GM18507 (cell line): Measurements from ENCODE around the gene PTPN2.

Source experiments
- DNase-seq: peaks from one replicate; pipeline ENCODE4 v3.0.0; 2011; ENCODE audit warnings: low read depth; ENCODE audit not compliant: insufficient read length; ENCODE audit errors: extremely low spot score
- FAIRE-seq: peaks from 2 replicates; lab custom pipeline; 2011; peaks lifted over from hg19 to GRCh38; lab: Jason Lieb, UNC

The PTPN2 gene

DNA sequence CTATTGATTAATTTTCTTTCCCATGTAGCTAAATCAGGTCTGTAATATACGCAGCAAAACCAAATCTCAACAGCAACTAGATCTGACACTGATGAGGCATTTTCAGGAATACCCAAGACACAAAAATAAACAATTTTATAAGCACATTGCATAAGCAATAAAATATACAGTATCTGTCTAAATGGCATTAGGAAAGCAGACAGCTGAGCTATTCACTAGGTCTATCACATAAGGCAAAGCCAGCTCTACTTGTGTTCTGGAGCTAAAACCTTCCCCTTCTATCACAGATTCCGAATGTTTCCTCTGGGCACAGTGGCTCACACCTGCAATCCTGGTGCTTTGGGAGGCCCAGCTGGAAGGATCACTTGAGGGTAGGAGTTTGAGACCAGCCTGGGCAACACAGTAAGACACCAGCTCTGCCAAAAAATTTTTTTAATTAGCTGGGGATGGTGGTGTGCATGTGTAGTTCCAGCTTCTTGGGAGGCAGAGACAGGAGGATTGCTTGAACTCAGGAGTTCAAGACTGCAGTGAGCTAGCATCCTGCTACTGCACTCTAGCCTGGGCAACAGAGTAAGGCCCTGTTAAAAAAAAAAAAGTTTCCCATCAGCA, 21.1 kb downstream of the PTPN2 start:
- FAIRE-seq (peak; percentile 31), DNase-seq (no peak)

DNA sequence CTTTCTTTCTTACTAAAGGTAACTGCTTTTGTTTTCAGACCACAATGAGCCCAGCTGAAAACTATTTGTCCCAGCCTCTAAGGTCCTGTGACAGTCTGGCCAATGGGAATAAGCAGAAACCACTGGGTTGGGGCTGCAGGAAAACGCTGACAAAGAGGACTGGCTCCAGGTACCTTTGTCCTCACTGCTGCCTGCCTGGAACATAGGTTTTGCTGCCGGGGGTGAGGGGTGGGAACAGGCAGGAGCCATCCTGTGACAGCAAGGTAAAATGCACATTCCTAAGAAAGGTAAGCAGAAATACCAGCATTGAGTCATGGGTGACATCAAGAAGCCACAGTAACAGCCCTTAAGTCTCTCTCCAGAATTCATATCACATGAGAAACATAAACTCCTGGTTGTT, 21.6 kb downstream of the PTPN2 start:
- FAIRE-seq = no peak
- DNase-seq = no peak

DNA sequence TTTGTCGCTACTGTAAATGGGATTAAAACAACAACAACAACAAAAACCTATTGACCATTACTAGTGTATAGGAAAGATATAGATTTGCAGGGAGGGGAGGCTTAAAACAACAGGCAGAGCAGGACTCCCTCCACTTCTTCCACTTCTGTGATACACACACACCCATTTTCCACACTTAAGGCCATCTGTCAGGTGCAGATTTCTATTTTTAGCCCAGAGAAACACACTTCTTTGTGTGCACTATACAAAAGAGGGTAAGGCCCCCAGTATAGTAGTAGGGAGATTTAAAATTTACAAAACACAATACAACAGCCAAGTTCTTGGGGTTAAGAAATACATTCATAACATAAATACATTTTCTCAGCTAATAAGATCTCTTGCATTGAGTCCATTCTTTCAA, 22.4 kb downstream of the PTPN2 start:
- no peak for FAIRE-seq

DNA sequence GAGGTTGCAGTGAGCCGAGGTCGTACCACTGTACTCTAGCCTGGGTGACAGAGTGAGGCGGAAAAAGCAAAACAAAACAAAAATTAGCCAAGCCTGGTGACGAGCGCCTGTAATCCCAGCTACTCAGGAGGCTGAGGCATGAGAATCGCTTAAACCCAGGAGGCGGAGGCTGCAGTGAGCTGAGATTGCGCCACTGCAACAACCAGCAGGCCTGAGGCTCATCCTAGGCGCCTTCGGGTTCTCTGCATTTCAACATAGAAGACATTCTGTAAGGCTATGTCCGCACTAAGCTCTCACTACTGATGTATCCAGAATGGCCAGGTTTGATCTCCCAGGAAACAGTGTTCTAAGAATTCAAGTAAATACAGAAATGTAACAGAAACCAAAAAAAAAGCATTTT, 23.5 kb downstream of the PTPN2 start:
- FAIRE-seq (no peak), DNase-seq (no peak)

More for the DNA sequence above, 22.4 kb downstream of the PTPN2 start:
- DNase-seq = no peak

DNA sequence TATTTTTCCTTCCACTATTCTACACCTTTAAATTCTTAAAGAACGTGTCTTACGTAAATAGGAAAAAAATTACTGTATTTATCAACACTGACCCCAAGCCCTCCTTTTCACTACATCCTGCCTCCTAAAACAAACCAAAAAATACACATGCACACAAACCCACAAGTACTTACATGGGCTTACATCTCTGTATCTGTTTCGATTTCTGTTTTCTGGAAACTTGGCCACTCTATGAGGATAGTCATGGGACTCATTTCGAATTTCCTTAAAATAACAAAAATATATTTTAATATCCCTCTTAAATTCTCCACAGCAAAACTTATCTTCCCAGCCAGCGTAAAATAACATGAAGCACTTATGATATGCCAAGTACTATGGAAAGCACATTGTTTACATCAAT, 25.0 kb downstream of the PTPN2 start:
- FAIRE-seq = no peak

DNA sequence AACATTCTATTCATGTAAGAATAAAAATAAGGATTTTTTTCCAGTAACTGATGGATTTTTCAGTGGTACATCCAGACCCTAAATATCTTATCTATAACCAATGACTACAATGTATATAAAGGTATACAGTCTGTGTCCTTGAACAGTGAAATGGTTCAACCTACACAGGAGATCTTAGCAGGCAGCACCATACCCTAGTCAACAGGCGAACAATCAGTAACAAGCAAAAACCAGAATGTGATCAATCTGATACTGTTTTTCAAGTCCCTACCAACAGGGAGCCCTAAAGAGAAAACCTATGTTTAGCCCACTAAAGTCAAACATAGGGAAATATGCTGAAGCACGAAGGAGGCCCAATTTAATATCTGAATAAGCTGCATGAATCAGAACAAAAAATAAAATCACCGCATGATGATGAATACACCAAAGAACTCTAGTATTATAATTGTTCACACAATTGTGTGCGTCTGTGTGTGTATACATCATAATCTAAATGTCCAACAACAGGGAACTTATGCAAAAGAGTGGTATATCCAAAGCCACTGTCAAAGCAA, 26.0 kb downstream of the PTPN2 start:
- no peak for FAIRE-seq

More for the DNA sequence above, 25.0 kb downstream of the PTPN2 start:
- no peak for DNase-seq

DNA sequence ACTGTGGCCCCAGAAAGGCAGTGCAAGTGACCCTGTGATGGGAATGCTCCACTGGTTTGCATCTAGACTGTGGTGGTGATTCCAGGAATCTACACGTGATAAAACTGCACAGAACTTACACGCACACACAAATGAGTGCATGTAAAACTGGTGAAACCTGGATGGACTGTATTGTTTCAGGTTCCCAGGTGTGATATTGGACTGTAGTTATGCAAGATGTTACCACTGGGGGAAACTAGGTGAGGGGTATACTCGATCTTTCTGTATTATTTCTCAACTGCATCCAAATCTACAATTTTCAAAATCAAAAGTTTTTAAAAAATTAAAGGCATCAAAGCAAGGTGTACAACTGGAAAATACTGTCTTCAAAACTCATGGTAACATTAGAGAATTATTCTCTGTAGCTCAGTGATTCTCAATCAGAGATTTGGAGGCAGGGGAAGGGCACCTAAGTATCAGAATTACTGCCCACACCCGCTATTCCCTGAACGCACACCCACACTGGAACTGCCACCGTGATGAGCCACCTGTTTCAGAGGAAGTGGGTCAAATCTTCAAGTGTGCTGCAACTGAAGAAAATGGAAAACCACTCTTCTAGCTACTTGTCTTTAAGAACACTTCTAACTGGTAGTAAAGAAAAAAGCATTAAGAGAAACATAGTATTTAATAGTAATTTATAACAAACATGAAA, 26.7 kb downstream of the PTPN2 start:
- FAIRE-seq = peak; percentile 53
- DNase-seq = no peak

More for the DNA sequence above, 26.0 kb downstream of the PTPN2 start:
- no peak for DNase-seq

DNA sequence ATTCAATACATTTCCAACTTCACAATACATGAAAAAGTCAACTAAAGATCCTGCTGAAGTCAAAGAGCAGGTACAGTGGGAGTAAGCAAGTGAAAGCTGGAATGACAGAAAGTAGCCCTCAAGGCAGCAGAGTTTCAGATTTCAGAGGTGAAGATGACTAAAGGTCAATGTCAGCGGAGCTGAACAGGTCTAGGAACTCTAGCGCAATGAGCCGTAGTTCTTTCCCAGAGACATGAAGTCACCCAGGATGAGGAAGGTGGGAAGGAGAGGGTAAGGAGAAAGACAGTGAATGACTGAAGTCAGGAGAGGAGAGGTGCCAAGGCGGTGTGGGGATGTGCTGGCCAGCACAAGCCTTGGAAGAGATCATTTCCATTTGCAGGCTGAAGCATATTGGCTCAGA, 28.1 kb downstream of the PTPN2 start:
- no peak for FAIRE-seq

DNA sequence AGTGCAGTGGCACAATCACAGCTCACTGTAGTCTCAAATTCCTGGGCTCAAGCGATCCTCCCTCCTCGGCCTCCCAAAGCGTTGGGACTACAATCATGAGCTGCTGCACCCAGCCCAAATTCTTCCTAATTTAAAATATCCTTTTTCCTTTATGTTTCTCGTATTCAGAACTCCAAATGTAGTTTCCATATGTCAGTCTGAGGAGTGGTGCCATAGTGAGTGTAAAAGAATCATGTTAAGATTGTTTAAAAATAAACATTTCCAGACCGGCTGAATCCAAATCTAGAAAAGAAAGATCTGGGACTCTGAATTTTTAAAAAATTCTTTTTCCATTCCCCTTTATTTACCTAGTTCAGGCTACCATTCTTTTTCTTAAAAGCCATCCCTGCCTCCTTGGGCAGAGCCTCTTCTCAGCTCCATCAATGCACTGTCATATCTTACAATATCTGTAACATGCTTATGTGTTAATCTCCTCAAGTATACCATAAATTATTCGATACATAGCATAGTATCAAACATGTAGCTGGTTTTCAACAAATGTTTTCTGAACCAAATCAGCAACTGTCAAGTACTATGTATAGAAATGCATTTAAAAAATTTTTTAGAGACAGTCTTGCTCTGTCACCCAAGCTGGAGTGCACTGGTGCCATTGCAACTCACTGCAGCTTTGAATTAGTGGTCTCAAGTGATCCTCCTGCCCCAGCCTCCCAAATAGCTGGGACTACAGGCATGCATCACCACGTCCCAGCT, 31.3 kb downstream of the PTPN2 start:
- DNase-seq (no peak), FAIRE-seq (no peak)

More for the DNA sequence above, 28.1 kb downstream of the PTPN2 start:
- no peak for DNase-seq

DNA sequence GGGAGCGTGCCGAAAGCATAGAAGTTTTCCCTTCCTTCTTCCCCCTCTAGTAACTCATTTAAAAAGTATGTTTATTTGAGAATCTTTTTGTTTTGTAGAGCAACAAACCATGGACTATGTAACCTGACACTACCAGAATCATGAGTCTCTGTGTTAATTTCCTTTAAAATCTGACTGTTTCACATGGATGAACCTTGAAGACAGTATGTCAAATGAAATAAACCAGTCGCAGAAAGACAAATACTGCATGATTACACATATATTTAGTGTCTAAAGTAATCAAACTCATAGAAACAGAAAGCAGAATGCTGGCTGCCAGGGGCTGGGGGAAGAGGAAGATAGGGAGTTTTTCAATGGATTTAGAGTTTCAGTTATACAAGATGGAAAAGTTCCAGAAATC, 32.3 kb downstream of the PTPN2 start:
- FAIRE-seq (no peak), DNase-seq (no peak)

DNA sequence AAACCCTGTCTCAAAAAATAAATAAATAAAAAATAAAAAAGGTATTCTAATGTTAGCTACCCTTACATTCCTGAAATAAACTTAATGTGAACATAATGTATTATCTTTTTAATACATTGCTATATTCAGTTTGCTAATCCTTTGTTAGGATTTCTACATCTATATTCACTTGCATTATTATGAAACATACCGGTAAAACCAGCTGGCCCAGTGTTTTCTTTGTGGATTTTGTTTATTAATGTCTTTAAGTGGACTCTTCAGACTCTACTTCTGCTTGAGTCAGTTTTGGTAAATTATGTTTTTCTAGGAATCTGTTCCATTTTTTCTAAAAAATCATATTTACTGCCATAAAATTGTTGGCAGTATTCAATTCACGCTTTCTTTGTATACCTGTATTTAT, 34.5 kb downstream of the PTPN2 start:
- no peak for FAIRE-seq
- no peak for DNase-seq

DNA sequence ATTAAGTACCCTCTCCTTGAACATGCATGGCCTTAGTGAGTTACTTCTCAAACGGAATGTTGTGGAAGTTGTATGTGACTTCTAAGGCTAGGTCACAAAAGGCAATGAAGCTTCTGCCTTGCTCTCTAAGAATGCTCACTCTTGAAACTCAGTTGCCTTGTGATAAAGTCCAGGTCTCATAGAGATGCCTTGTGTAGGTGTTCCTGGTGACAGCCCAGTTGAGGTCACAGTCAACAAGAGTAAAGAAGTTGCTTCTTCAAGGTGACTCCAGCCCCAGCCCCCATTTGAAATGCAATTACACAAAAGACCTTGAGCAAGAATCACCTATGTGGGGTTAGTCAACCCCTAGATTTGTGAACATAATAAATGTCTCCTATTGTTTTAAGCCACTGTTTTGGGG, 35.6 kb downstream of the PTPN2 start:
- FAIRE-seq (no peak), DNase-seq (no peak)

DNA sequence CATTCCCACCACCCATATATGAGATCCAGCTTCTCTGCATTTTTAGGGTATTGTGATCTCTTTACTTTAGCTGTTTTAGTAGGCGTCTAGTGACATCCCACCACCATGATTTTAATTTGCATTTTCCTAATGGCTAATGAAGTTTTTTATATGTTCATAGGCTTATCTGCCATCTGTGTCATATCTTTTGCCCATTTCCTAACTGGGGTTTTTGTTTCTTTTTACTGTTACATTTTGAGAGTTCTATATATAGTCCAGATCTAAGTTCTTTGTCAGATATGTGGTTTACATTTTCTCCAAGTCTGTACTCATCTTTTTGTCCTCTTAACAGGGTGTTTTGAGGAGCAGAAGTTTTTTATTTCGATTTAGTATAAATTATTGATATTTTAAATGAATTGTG, 39.6 kb downstream of the PTPN2 start:
- FAIRE-seq (no peak), DNase-seq (no peak)

DNA sequence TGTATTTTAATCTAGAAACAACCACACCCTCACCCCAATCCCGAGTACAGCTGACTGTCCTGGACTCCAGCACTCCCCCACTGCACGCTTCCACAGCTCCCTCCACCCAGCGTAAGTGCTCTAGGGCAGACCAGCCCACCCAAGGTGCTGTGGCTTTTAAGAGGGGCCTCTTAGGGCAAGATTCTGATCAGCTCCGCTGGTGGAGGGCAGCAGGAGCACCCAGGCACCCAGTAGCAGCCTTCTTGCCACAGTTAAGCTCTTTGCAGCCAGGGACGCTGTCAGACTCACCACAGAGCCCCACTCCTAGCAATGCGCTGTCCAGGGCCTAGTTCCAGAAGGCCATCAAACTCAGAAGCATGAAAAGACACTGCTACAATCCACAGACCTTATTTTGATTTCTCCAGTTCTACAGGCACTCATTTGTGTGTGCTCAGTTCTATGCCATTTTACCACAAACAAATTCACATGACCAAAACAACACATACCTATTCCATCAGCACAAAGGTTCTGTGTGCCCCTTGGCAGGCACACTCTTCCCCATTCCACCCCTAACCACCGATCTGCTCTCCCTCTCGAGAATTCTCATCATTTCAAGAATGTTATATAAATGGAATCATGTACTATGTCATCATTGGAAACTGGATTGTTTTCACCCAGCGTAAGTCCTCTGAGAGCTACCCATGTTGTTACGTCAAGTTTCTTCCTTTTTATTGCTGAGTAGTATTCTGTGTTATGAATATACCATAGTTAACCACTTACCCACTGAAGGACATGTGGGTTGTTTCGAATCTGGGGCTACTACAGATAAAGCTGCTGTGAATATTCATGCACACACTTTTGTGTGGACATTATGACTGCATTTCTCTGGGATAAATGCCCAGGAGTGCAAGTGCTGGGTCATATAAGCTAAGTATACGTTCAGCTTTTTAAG, 40.4 kb downstream of the PTPN2 start:
- DNase-seq (no peak), FAIRE-seq (no peak)

DNA sequence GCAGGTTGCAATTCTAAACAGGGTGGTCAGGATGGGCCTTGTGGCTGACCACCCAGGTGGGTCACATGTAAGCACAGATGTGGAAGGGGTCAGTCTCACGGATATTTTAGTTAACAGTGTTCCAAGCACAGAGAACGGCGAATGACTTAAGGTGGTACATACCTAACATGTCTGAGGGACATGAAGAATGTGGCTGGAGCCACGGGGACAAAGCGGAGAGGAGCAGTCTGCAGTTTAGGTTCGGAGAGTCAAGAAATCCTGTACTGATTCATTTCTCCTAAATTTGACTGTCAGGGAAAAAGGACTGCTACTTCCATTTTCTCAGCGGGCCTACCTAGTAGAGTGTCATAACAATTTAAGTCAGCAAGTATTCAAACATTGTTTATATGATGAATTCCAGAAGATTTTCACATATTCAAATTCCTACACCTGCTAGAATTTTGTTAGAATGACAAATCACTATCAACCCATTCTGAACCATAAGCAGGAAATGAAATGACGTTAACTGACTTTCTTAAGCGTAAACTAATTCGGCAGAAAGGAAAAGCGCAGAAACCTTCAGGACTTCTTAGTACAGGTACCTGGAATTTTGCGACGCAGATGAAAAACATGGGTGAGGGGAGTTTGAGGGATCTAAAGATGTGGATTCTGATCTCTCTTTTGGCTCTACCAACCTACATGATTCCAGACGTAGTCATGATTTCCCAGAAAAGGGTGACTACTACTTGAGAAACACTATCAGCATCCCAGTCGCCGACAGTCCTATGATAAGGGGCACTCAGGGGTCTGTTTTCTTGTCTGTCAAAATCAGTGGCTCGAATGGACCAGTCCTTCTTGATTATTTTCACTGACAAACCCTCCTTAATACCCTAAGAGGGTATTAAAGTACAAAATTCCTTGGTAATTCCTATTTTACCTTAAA, 41.3 kb downstream of the PTPN2 start:
- FAIRE-seq = no peak
- no peak for DNase-seq

DNA sequence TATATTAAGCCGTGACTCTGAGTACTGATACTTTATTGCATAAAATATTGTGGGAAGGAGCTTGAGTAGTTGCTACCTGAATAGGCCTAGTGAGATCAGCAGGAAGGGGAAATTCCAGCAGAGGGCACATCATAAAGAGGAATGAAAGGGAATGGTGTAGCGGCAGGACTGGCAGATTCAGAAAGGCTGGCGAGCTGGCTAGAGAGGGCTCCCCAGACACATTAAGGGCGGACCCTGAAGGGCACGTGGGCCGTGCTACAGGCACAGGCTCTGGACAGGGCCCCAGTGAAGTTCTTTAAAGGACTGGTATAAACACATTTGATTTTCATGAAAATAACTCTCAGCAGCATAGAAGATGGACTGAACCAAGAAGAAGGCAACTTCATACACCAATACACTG, 43.0 kb downstream of the PTPN2 start:
- FAIRE-seq = no peak
- no peak for DNase-seq

DNA sequence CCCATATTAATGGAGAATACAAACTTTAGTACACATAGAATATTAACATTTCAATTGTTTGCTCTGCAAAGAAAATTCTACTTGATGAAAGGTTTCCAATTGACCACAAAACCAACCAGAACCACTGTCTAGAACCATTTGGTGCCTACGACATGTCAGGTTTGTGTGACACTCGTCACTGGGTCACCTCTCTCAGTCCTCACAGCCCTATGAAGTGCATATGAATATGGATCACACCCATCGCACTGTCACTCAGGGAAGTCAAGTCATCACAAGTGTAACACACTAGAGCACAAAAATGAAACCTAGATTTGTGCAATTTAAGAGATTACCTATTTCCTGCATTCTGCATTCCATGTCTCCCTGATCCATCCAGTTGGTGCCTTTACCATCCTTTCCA, 43.7 kb downstream of the PTPN2 start:
- FAIRE-seq (peak; percentile 59), DNase-seq (no peak)

DNA sequence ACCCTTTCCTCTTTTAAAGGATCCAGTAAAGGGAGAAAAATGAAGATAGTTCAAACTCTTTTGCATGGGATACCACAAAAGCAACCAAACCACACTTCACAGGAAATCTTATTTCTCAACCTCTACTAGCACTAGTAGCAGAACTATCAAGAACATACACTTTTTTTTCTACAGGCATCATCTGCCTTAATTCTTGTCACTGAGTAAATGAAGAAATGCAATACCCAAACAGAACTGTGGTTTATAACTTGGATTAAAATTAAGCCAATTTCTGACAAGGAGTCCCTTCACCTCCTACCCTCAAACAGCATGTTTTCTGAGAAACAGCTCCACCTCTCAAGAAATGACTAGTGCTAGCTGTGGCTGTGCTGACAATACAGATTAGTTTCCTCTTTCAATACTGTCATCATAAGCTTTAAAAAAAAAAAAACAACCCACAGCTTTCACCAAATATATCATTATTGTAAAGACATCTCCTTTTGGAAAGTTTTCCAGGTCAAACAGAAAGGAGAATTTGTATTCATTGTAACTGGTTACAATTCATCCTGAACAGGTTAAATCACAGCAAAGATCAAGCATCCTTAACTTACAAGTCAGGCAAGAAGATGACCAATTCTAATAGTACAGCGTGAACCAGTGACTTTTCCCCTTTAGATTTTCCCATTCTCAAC, 44.4 kb downstream of the PTPN2 start:
- peak; percentile 89 for FAIRE-seq
- peak; percentile 39 for DNase-seq
